ENCODE results near the gene GUCD1.
A peak's percentile ranks its signal among the peaks of the same experiment; 100 is the strongest.

GUCD1 gene

DNA sequence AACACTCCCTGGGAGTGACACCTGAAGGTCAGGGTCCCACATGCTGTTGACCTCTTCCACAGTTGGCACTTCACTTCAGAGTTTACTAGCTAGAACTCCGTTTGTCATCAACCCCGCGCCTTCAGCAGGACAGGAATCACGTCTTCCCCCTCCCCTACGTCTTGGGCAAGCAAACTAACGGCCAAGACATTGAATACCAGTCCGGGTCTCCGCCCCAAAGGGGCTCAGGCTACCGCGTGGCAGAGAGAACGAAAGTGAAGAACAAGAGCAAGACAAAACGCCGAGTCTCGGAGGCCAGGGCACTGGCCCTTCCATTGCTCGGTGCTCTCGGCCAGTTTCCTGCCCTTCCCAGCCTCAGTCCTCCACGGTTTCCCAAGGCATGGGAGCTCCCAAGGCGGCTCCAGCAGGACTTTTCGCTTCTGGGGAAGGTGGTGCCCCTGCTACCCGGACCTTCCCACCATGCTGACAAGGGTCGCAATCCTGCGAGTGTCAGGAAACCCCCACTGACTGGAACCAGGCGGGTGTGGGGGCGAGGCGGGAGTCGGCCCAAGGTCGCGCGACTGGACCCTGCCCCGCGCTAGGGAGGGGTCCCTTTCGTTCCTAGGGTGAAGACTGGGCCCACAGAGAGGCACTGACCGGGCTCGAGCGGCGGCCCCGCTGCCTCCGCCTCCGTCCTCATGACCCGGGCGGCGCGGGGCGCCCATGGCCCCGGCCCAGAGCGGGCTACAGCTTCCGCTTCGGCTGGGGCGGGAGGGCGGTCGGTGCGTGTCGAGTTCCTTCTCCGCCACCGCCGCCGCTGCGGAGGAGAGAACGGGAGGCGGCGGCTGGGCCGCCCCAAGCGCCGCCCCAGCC is at the start of gene GUCD1 (continued):
- TF ChIP-seq ZNF394 (tag by site-specific recombination; IDR thresholded peaks at IDR 0.05; ENCODE audit: borderline replicate concordance) (no peak), BCL11A (tag by site-specific recombination; IDR thresholded peaks at IDR 0.05; ENCODE audit: low read depth) (no peak), ZNF626 (tag by site-specific recombination; IDR thresholded peaks at IDR 0.05) (no peak), ZNF571 (tag by site-specific recombination; IDR thresholded peaks at IDR 0.05) (no peak), ZBTB21 (tag by site-specific recombination; IDR thresholded peaks at IDR 0.05) (no peak), ZNF169 (tag by site-specific recombination; IDR thresholded peaks at IDR 0.05) (no peak), ZNF501 (tag by site-specific recombination; IDR thresholded peaks at IDR 0.05) (no peak), GLI2 (tag by site-specific recombination; IDR thresholded peaks at IDR 0.05; ENCODE audit: borderline replicate concordance, low read depth) (no peak), ZNF549 (tag by site-specific recombination; IDR thresholded peaks at IDR 0.05) (no peak), TCF7L2 (IDR thresholded peaks at IDR 0.05; ENCODE audit: borderline replicate concordance, low read depth, low read length) (no peak), ZNF391 (tag by site-specific recombination; IDR thresholded peaks at IDR 0.05; ENCODE audit: borderline replicate concordance, low read depth) (no peak), SP2 (tag by site-specific recombination; IDR thresholded peaks at IDR 0.05) (no peak), ZNF777 (tag by site-specific recombination; IDR thresholded peaks at IDR 0.05; ENCODE audit: borderline replicate concordance) (no peak), ZNF24 (tag by site-specific recombination; IDR thresholded peaks at IDR 0.05) (no peak), ZNF792 (tag by site-specific recombination; IDR thresholded peaks at IDR 0.05) (no peak), ZBTB8A (tag by site-specific recombination; IDR thresholded peaks at IDR 0.05) (no peak), ZNF138 (tag by site-specific recombination; IDR thresholded peaks at IDR 0.05; ENCODE audit: borderline replicate concordance) (no peak), ZNF548 (tag by site-specific recombination; IDR thresholded peaks at IDR 0.05) (no peak), KLF7 (tag by site-specific recombination; IDR thresholded peaks at IDR 0.05; ENCODE audit: borderline replicate concordance) (0 out of 2 replicates have a peak, but pooled peaks have one; percentile 22), BCL11B (tag by site-specific recombination; IDR thresholded peaks at IDR 0.05; ENCODE audit: low read depth) (no peak)
- TF ChIP-seq, protein P1, sequence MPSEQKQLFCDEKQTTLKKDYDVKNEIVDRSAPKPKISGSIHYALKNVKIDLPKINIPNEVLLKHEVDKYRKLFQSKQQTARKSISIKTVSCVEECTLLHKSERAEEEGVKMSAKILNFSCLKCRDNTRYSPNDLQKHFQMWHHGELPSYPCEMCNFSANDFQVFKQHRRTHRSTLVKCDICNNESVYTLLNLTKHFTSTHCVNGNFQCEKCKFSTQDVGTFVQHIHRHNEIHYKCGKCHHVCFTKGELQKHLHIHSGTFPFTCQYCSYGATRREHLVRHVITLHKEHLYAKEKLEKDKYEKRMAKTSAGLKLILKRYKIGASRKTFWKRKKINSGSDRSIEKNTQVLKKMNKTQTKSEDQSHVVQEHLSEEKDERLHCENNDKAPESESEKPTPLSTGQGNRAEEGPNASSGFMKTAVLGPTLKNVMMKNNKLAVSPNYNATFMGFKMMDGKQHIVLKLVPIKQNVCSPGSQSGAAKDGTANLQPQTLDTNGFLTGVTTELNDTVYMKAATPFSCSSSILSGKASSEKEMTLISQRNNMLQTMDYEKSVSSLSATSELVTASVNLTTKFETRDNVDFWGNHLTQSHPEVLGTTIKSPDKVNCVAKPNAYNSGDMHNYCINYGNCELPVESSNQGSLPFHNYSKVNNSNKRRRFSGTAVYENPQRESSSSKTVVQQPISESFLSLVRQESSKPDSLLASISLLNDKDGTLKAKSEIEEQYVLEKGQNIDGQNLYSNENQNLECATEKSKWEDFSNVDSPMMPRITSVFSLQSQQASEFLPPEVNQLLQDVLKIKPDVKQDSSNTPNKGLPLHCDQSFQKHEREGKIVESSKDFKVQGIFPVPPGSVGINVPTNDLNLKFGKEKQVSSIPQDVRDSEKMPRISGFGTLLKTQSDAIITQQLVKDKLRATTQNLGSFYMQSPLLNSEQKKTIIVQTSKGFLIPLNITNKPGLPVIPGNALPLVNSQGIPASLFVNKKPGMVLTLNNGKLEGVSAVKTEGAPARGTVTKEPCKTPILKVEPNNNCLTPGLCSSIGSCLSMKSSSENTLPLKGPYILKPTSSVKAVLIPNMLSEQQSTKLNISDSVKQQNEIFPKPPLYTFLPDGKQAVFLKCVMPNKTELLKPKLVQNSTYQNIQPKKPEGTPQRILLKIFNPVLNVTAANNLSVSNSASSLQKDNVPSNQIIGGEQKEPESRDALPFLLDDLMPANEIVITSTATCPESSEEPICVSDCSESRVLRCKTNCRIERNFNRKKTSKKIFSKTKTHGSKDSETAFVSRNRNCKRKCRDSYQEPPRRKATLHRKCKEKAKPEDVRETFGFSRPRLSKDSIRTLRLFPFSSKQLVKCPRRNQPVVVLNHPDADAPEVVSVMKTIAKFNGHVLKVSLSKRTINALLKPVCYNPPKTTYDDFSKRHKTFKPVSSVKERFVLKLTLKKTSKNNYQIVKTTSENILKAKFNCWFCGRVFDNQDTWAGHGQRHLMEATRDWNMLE (tag by site-specific recombination; conservative IDR thresholded peaks at IDR 0.05; ENCODE audit: low read depth): no peak
- TF ChIP-seq, protein P2, sequence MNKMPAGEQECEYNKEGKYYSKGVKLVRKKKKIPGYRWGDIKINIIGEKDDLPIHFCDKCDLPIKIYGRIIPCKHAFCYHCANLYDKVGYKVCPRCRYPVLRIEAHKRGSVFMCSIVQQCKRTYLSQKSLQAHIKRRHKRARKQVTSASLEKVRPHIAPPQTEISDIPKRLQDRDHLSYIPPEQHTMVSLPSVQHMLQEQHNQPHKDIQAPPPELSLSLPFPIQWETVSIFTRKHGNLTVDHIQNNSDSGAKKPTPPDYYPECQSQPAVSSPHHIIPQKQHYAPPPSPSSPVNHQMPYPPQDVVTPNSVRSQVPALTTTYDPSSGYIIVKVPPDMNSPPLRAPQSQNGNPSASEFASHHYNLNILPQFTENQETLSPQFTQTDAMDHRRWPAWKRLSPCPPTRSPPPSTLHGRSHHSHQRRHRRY (tag by site-specific recombination; IDR thresholded peaks at IDR 0.05): no peak
- TF ChIP-seq, protein P3, sequence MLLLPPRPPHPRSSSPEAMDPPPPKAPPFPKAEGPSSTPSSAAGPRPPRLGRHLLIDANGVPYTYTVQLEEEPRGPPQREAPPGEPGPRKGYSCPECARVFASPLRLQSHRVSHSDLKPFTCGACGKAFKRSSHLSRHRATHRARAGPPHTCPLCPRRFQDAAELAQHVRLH (tag by site-specific recombination; IDR thresholded peaks at IDR 0.05): no peak
- TF ChIP-seq, protein P4, sequence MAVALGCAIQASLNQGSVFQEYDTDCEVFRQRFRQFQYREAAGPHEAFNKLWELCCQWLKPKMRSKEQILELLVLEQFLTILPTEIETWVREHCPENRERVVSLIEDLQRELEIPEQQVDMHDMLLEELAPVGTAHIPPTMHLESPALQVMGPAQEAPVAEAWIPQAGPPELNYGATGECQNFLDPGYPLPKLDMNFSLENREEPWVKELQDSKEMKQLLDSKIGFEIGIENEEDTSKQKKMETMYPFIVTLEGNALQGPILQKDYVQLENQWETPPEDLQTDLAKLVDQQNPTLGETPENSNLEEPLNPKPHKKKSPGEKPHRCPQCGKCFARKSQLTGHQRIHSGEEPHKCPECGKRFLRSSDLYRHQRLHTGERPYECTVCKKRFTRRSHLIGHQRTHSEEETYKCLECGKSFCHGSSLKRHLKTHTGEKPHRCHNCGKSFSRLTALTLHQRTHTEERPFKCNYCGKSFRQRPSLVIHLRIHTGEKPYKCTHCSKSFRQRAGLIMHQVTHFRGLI (tag by site-specific recombination; IDR thresholded peaks at IDR 0.05): no peak
- TF ChIP-seq, protein P5, sequence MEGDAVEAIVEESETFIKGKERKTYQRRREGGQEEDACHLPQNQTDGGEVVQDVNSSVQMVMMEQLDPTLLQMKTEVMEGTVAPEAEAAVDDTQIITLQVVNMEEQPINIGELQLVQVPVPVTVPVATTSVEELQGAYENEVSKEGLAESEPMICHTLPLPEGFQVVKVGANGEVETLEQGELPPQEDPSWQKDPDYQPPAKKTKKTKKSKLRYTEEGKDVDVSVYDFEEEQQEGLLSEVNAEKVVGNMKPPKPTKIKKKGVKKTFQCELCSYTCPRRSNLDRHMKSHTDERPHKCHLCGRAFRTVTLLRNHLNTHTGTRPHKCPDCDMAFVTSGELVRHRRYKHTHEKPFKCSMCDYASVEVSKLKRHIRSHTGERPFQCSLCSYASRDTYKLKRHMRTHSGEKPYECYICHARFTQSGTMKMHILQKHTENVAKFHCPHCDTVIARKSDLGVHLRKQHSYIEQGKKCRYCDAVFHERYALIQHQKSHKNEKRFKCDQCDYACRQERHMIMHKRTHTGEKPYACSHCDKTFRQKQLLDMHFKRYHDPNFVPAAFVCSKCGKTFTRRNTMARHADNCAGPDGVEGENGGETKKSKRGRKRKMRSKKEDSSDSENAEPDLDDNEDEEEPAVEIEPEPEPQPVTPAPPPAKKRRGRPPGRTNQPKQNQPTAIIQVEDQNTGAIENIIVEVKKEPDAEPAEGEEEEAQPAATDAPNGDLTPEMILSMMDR (tag by site-specific recombination; IDR thresholded peaks at IDR 0.05): no peak
- TF ChIP-seq, protein P6, sequence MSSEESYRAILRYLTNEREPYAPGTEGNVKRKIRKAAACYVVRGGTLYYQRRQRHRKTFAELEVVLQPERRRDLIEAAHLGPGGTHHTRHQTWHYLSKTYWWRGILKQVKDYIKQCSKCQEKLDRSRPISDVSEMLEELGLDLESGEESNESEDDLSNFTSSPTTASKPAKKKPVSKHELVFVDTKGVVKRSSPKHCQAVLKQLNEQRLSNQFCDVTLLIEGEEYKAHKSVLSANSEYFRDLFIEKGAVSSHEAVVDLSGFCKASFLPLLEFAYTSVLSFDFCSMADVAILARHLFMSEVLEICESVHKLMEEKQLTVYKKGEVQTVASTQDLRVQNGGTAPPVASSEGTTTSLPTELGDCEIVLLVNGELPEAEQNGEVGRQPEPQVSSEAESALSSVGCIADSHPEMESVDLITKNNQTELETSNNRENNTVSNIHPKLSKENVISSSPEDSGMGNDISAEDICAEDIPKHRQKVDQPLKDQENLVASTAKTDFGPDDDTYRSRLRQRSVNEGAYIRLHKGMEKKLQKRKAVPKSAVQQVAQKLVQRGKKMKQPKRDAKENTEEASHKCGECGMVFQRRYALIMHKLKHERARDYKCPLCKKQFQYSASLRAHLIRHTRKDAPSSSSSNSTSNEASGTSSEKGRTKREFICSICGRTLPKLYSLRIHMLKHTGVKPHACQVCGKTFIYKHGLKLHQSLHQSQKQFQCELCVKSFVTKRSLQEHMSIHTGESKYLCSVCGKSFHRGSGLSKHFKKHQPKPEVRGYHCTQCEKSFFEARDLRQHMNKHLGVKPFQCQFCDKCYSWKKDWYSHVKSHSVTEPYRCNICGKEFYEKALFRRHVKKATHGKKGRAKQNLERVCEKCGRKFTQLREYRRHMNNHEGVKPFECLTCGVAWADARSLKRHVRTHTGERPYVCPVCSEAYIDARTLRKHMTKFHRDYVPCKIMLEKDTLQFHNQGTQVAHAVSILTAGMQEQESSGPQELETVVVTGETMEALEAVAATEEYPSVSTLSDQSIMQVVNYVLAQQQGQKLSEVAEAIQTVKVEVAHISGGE (tag by site-specific recombination; conservative IDR thresholded peaks at IDR 0.05; ENCODE audit: low read depth): no peak; the same call in 1 of the 2 replicates
